Ovary (tissue), 3 donors: Measurements from ENCODE around the gene HYCC2.

Source experiments
- EP300 ChIP-seq: sonication (generic); formaldehyde crosslinking; IDR thresholded peaks from one replicate; pipeline ENCODE4 v1.6.1; 2017; ENCODE audit warnings: antibody characterized with exemption
- TF ChIP-seq, protein P1 (sequence below), 3 donors: fragments of 450-650 bp in 2 of 3; fragments of 200-600 bp in 1 of 3; IDR thresholded peaks; one replicate each; pipeline versions ENCODE4 v1.5.1 to v1.8.0; 2016 to 2022; ENCODE audit warnings: antibody characterized with exemption in 3 of 3, mild to moderate bottlenecking in 1 of 3
- donor health status: DM: no; HTN: no; CAD: no.

- TF ChIP-seq, protein P1, sequence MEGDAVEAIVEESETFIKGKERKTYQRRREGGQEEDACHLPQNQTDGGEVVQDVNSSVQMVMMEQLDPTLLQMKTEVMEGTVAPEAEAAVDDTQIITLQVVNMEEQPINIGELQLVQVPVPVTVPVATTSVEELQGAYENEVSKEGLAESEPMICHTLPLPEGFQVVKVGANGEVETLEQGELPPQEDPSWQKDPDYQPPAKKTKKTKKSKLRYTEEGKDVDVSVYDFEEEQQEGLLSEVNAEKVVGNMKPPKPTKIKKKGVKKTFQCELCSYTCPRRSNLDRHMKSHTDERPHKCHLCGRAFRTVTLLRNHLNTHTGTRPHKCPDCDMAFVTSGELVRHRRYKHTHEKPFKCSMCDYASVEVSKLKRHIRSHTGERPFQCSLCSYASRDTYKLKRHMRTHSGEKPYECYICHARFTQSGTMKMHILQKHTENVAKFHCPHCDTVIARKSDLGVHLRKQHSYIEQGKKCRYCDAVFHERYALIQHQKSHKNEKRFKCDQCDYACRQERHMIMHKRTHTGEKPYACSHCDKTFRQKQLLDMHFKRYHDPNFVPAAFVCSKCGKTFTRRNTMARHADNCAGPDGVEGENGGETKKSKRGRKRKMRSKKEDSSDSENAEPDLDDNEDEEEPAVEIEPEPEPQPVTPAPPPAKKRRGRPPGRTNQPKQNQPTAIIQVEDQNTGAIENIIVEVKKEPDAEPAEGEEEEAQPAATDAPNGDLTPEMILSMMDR (IDR thresholded peaks at IDR 0.05): no peak
- no peak for TF ChIP-seq EP300
Measured at GRCh38 chr2:201057087-201057521, 14.4 kb downstream of the HYCC2 start.
